Progenitor cell of endocrine pancreas (in vitro differentiated cells): ENCODE measurements around the gene DENND1B. TPM values are rescaled to one million over a fixed set of nuclear protein-coding genes. Genes with fewer than 3 reads are reported as not detected.

ENCODE experiments used
- DNase-seq: peaks from one replicate; pipeline ENCODE4 v3.0.0; 2021; ENCODE audit warnings: low spot score; ENCODE audit not compliant: unreplicated experiment
- H3K27ac Mint-ChIP-seq: 2 replicates; pipeline ENCODE4 v1.8.0; 2021; ENCODE audit warnings: mild to moderate bottlenecking, moderate library complexity, mixed read lengths
- H3K27me3 Mint-ChIP-seq: 2 replicates; pipeline ENCODE4 v1.8.0; 2021; ENCODE audit warnings: mixed read lengths
- H3K36me3 Mint-ChIP-seq: 2 replicates; pipeline ENCODE4 v1.8.0; 2022; ENCODE audit warnings: mixed read lengths; ENCODE audit not compliant: insufficient read depth
- H3K4me1 Mint-ChIP-seq: 2 replicates; pipeline ENCODE4 v1.8.0; 2021; ENCODE audit warnings: low read depth, mixed read lengths
- H3K4me3 Mint-ChIP-seq: 2 replicates; pipeline ENCODE4 v1.8.0; 2021; ENCODE audit warnings: low read depth, mild to moderate bottlenecking, moderate library complexity, mixed read lengths
- H3K9me3 Mint-ChIP-seq: 2 replicates; pipeline ENCODE4 v1.8.0; 2021; ENCODE audit warnings: low read depth, mixed read lengths
- CTCF ChIP-seq: fragments of 200-600 bp; sonication (generic); IDR thresholded peaks from one replicate; pipeline ENCODE4 v1.5.0; 2021; ENCODE audit warnings: antibody characterized with exemption, mild to moderate bottlenecking; ENCODE audit not compliant: unreplicated experiment
- total RNA-seq: library from RNA; stranded (reverse); gene quantifications from 2 replicates; pipeline ENCODE4 v1.2.1, GENCODE V29; 2021

DENND1B gene
- total RNA-seq, 1 donor from 2014 or later, result 15.7 TPM

- H3K4me3 Mint-ChIP-seq, result no peak overlapping the region
- peaks cover 6% of the 10 kb centered on the region for H3K36me3 Mint-ChIP-seq
- no peak for DNase-seq
- H3K4me1 Mint-ChIP-seq, result peaks cover 2% of the 10 kb centered on the region
- H3K9me3 Mint-ChIP-seq, result no peaks in the 10 kb centered on the region
- TF ChIP-seq CTCF, result no peak
- H3K27ac Mint-ChIP-seq, result no peak overlapping the region
- no peaks in the 10 kb centered on the region for H3K27me3 Mint-ChIP-seq
Measured at GRCh38 chr1:197559244-197559643, 216.0 kb downstream of the DENND1B start.

- Mint-ChIP-seq H3K36me3 (peaks cover 3% of the 10 kb centered on the region), H3K27me3 (no peaks in the 10 kb centered on the region), H3K9me3 (no peaks in the 10 kb centered on the region), H3K4me3 (no peak overlapping the region), H3K27ac (no peak overlapping the region), H3K4me1 (peaks cover 2% of the 10 kb centered on the region)
- TF ChIP-seq CTCF, result no peak
- DNase-seq, result no peak
Measured at GRCh38 chr1:197557302-197557701, 218.0 kb downstream of the DENND1B start.

- Mint-ChIP-seq H3K27ac (no peak overlapping the region), H3K4me3 (no peak overlapping the region), H3K36me3 (peaks cover 3% of the 10 kb centered on the region), H3K9me3 (no peaks in the 10 kb centered on the region), H3K4me1 (no peaks in the 10 kb centered on the region), H3K27me3 (no peaks in the 10 kb centered on the region)
- no peak for DNase-seq
- TF ChIP-seq CTCF, result no peak
Measured at GRCh38 chr1:197553281-197553680, 222.0 kb downstream of the DENND1B start.

- H3K4me1 Mint-ChIP-seq, result no peaks in the 10 kb centered on the region
- TF ChIP-seq CTCF, result no peak
- H3K9me3 Mint-ChIP-seq, result no peaks in the 10 kb centered on the region
- no peaks in the 10 kb centered on the region for H3K27me3 Mint-ChIP-seq
- no peak overlapping the region for H3K4me3 Mint-ChIP-seq
- H3K27ac Mint-ChIP-seq, result no peak overlapping the region
- peaks cover 4% of the 10 kb centered on the region for H3K36me3 Mint-ChIP-seq
- DNase-seq, result no peak
Measured at GRCh38 chr1:197546989-197547388, 228.3 kb downstream of the DENND1B start.

- Mint-ChIP-seq H3K4me1 (no peaks in the 10 kb centered on the region), H3K9me3 (no peaks in the 10 kb centered on the region), H3K27ac (no peak overlapping the region), H3K4me3 (no peak overlapping the region), H3K27me3 (no peaks in the 10 kb centered on the region), H3K36me3 (peaks cover 4% of the 10 kb centered on the region)
- TF ChIP-seq CTCF, result no peak
- no peak for DNase-seq
Measured at GRCh38 chr1:197544553-197544952, 230.7 kb downstream of the DENND1B start.

GRCh38 chr1:197544130-197544529, 231.2 kb downstream of the DENND1B start:
- no peak overlapping the region for H3K27ac Mint-ChIP-seq
- no peak for DNase-seq
- H3K36me3 Mint-ChIP-seq, result peaks cover 4% of the 10 kb centered on the region
- H3K27me3 Mint-ChIP-seq, result no peaks in the 10 kb centered on the region
- no peaks in the 10 kb centered on the region for H3K4me1 Mint-ChIP-seq
- no peak overlapping the region for H3K4me3 Mint-ChIP-seq
- TF ChIP-seq CTCF, result no peak
- no peaks in the 10 kb centered on the region for H3K9me3 Mint-ChIP-seq
